GM06990 (cell line): Measurements from ENCODE around the gene LRRC61.

Experiments used
- DNase-seq: peaks from one replicate; pipeline ENCODE4 v3.0.0-alpha.2; 2011; ENCODE audit not compliant: insufficient read length; ENCODE audit errors: extremely low read depth
- H3K27me3 ChIP-seq: replicated peaks from 2 replicates; pipeline ENCODE4 v1.6.0; 2011; ENCODE audit warnings: low read length; ENCODE audit not compliant: control insufficient read depth, insufficient read depth
- H3K36me3 ChIP-seq: 2 replicates; pipeline ENCODE4 v1.5.1; 2011; ENCODE audit warnings: low read length; ENCODE audit not compliant: control insufficient read depth, insufficient read depth
- H3K4me3 ChIP-seq: replicated peaks from 2 replicates; pipeline ENCODE4 v1.5.1; 2011; ENCODE audit warnings: low read depth, mild to moderate bottlenecking, control low read depth, low read length
- CTCF ChIP-seq: IDR thresholded peaks from 2 replicates; pipeline ENCODE4 v1.5.1; 2011; ENCODE audit warnings: low read length, control low read depth, mild to moderate bottlenecking, inconsistent platforms; ENCODE audit not compliant: insufficient read depth, poor library complexity, severe bottlenecking

LRRC61 gene

GRCh38 chr7:150327308-150327707, 4.2 kb downstream of the LRRC61 start:
- no peak for DNase-seq
- H3K27me3 ChIP-seq, result no peaks in the 10 kb centered on the region
- peaks cover 21% of the 10 kb centered on the region for H3K36me3 ChIP-seq
- TF ChIP-seq CTCF, result no peak
- no peak overlapping the region for H3K4me3 ChIP-seq

GRCh38 chr7:150329331-150330120, 6.4 kb downstream of the LRRC61 start:
- H3K27me3 ChIP-seq, result no peaks in the 10 kb centered on the region
- peaks cover 23% of the 10 kb centered on the region for H3K36me3 ChIP-seq
- H3K4me3 ChIP-seq, result no peak overlapping the region
- TF ChIP-seq CTCF, result no peak
- DNase-seq, result no peak

- no peaks in the 10 kb centered on the region for H3K27me3 ChIP-seq
- H3K36me3 ChIP-seq, result peaks cover 23% of the 10 kb centered on the region
- H3K4me3 ChIP-seq, result no peak overlapping the region
- no peak for TF ChIP-seq CTCF
- DNase-seq, result no peak
These were observed 7.2 kb downstream of the LRRC61 start for GRCh38 chr7:150330211-150330885.

GRCh38 chr7:150332852-150333635, 9.9 kb downstream of the LRRC61 start:
- no peak for DNase-seq
- no peak for TF ChIP-seq CTCF
- peaks cover 21% of the 10 kb centered on the region for H3K36me3 ChIP-seq

GRCh38 chr7:150333659-150334058, 10.5 kb downstream of the LRRC61 start:
- H3K36me3 ChIP-seq, result peaks cover 17% of the 10 kb centered on the region
- TF ChIP-seq CTCF, result no peak

More at GRCh38 chr7:150332852-150333635, 9.9 kb downstream of the LRRC61 start:
- Histone ChIP-seq H3K27me3 (no peaks in the 10 kb centered on the region), H3K4me3 (no peak overlapping the region)

More at GRCh38 chr7:150333659-150334058, 10.5 kb downstream of the LRRC61 start:
- H3K4me3 ChIP-seq, result no peak overlapping the region
- no peak for DNase-seq
- no peaks in the 10 kb centered on the region for H3K27me3 ChIP-seq
